Measurements from ENCODE around the gene LYRM9.
"Not testable (repeated sequence)": the region's sequence is repeated elsewhere in the genome, so short reads cannot be mapped to it uniquely, and the experiment has no call there.

The LYRM9 gene

GRCh38 chr17:27873746-27874145, 19.4 kb downstream of the LYRM9 start:
- DNase-seq (ENCODE audit: low read depth, low spot score): no peak

- no peak for DNase-seq (ENCODE audit: low read depth, low spot score)
These were observed 20.0 kb downstream of the LYRM9 start for GRCh38 chr17:27873211-27873610.

DNA sequence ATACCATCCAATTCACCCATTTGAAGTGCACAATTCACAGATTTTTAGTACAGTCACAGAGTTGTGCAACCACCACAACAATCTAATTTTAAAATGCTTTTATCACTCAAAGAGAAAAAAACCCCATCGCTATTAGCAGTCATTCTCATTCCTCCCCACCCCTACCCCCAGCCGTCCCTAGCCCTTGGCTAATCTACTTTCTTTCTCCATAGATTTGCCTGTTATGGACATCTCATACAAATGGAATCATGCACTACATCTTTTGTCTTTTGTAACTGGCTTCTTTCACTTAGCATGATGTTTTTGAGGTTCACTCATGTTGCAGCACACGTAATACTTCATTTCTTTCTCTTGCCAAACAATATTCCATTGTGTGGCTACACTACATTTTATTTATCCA, 20.4 kb downstream of the LYRM9 start:
- DNase-seq (ENCODE audit: low read depth, low spot score): no peak

DNA sequence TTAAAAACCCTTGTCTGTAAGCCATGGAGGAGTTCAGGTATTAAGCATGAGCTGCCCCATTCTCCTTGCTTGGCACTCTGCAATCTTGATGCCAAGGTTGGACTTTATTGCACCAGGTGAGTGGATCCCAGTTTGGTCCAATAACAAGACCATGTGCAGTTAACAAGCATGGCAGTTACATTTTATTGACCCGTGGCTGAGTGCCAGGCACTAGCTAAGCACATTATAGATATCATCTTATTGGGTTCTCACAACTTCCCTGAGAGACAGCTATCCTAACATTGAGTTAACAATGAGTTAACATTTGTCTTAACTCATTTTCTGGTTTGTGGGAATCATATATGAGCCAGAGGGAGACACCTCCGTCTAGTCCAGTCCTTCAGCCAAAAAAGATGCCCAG, 21.8 kb downstream of the LYRM9 start:
- DNase-seq (ENCODE audit: low read depth, low spot score): no peak

- no peak for DNase-seq (ENCODE audit: low read depth, low spot score)
These were observed 22.8 kb downstream of the LYRM9 start for GRCh38 chr17:27870345-27870744.

- no peak for DNase-seq (ENCODE audit: low read depth, low spot score)
These were observed 24.6 kb downstream of the LYRM9 start for GRCh38 chr17:27868565-27868964.

DNA sequence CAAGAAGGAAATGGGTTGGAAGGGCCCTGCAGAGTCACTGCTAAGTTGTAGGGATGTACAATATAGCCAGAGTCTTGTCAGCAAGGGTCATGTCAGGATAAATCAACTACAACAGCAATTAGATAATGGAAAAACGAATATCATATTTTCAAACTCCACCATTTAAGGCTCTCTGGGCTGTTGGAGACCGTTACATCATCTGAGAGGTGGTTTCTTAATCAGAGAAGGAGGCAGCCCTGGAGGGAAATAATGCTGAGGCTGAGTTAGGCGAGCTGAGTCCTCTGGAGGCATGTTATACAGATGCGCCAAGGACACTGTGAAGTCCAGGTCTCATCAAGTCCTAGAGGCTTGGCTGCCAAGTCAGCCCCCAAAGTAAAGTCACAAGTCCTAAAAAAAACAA, 30.3 kb downstream of the LYRM9 start:
- DNase-seq (ENCODE audit: low read depth, low spot score): no peak

DNA sequence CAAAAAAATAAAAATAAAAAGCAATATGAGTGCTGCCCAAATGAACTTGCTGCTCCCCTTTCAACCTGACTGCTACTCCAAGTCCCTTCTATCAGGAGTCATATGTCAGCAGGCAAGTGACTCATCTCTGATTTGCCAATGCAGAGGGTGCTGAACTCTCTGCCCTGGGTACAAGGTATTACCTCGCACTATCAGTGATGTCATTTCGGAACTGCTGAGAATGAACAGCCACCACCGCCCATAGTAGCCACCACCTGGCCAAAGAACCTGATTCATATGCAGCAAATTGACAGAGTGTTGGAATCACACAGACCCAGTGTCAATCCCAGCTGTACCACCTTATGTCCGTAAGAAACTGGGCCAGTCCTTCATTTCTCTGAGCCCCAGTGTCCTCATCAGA, 31.2 kb downstream of the LYRM9 start:
- DNase-seq (ENCODE audit: low read depth, low spot score): no peak

DNA sequence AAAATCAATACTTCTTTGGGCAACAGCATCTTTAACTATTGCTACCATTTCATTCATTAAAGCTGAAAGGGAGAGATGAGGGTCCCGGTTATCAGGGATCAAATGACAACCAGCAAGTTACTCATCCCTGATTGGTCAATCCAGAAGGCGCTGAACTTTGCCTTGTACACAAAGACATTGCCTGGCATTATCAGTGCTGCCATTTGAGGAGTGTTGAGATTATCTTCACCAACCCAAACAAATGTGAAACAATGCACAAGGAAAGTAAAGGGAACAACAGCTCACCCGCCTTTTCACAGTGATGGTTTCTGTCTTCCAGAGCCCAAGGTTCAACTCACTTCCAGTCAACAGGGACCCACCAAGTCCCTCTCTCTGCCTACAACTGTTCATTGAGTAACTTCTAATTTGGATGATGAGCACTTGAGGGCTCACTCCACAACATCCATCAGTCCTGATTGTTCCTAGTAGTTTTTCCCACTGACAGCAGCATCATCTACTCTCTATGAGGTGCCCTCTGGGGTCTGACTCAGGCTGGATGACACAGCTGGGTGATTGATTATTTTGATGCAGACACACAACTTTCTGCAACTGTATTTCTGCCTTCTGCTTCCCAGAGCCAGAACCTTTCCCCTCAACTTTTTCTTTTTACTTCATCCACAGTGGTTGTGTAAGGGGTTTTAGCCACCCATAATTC, 32.0 kb downstream of the LYRM9 start:
- DNase-seq (ENCODE audit: low read depth, low spot score): no peak

- DNase-seq (ENCODE audit: low read depth, low spot score): no peak
These were observed 34.4 kb downstream of the LYRM9 start for GRCh38 chr17:27858621-27859305.

GRCh38 chr17:27856676-27857432, 36.3 kb downstream of the LYRM9 start:
- no peak for DNase-seq (ENCODE audit: low read depth, low spot score)

- DNase-seq (ENCODE audit: low read depth, low spot score): no peak
These were observed 37.7 kb downstream of the LYRM9 start for GRCh38 chr17:27855454-27855853.

DNA sequence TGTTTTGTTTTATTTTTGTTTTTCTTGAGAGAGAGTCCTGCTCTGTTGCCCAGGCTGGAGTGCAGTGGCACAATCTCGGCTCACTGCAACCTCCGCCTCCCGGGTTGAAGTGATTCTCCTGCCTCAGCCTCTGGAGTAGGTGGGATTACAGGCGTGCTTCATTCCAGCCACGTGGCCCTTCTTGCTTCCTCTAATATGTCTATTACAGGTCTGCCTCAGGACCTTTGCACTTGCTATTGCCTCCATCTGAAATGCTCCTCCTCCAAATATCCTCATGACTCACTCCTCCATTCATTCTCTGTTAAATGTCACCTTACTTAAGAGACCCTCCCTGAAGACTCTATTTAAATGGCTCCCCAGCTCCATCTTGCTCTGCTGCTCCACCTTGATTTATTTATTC, 39.0 kb downstream of the LYRM9 start:
- DNase-seq (ENCODE audit: low read depth, low spot score): no peak

GRCh38 chr17:27853091-27853490, 40.1 kb downstream of the LYRM9 start:
- no peak for DNase-seq (ENCODE audit: low read depth, low spot score)

- no peak for DNase-seq (ENCODE audit: low read depth, low spot score)
These were observed 43.5 kb downstream of the LYRM9 start for GRCh38 chr17:27849474-27850185.

DNA sequence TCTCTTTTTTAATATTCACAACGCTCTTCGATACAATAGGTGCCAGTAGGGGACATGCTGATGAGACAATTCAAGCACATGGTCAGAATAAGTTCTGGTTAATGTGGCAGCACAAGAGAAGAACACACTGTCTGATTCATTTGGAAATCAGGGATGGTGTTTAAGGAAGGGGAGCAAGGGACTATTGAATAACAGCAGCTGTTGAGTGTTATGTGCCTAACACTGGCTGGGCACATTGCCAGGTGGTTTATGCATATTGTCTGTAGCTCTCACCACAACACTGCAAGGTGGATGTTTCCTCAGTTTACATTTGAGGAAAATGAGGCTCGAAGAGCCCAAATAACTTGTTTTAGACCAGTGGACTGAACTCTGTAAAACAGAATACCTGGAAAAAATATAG, 44.2 kb downstream of the LYRM9 start:
- no peak for DNase-seq (ENCODE audit: low read depth, low spot score)

- DNase-seq (ENCODE audit: low read depth, low spot score): not testable (repeated sequence)
These were observed 46.3 kb downstream of the LYRM9 start for GRCh38 chr17:27846808-27847307.

DNA sequence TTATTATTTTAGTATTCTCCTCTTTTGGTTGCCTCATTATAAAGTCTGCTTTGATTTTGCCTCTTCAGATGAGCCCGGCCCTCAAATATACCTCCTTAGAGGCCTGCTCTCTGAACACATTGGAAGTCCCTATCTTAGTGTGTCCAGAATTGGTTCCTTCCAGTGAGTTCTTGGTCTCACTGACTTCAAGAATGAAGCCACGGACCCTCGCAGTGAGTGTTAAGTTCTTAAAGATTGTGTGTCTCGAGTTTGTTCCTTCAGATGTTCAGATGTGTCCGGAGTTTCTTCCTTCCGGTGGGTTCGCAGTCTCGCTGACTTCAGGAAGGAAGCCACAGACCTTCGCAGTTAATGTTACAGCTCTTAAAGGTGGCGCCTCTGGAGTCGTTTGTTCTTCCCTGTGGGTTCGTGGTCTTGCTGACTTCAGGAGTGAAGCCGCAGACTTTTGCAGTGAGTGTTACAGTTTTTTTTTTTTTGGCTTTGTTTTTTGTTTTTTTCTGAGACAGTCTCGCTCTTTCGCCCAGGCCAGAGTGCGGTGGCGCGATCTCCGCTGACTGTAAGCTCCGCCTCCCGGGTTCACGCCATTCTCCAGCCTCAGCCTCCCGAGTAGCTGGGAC, 47.0 kb downstream of the LYRM9 start:
- DNase-seq (ENCODE audit: low read depth, low spot score): no peak

DNA sequence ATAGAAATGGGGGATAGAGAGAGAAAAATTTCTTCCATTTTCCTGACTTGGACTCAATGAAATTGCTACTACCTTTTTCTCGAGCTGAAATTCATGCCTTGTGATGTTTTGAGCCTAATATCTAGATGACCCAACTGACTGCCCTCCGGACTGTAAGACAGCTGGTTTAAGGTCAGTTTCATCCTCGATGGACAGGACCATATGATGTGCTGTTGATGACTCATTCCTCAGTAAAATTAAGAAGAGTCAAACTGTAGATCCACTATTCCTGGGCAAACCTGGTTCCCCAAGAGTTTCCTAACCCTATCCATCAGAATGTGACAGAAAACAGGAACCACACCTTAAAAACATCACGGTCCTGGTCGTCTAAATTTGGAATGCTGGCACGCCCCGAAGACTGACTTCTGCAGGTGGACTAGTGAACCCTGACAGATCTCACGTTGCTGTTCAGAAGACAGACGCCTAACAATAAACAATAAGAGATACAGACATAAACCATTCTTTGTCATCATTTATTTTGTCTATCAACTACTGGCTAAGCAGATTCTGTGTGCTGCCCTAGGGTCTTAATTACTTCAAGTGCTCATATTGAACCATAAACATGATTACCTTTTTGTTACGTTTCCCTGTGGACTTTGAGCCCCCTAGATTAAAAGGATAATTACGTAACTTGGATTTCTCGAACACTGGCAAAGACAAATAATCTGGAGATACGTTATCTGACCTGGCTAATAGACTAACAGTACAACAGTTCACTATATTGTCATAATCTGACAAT, 47.7 kb downstream of the LYRM9 start:
- no peak for DNase-seq (ENCODE audit: low read depth, low spot score)

DNA sequence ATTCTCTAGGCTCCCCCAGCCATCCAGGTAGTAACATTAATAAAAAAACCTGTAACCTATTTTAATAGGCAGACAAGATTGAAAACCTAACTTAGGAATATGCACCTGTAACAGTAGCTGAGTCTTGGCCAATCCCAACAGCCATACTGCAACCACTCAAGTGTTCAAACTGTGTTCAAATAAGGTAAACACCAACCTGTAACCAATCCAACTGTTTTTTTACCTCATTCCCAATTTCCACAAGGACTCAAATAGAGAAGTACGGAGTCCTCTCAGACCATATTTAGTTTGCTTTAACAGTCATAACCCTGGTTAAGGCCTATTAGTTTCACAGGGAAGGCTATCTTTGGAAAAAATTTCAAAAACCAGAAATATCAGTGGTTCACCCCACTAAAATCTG, 52.5 kb downstream of the LYRM9 start:
- DNase-seq (ENCODE audit: low read depth, low spot score): no peak

- DNase-seq (ENCODE audit: low read depth, low spot score): not testable (repeated sequence)
These were observed 52.8 kb downstream of the LYRM9 start for GRCh38 chr17:27840406-27840678.

Data from activated CD4-positive, CD25-positive, alpha-beta regulatory T cell treated with anti-CD3 and anti-CD28 coated beads, Interleukin-2, amount 50 U/mL, for 16 hours (primary cell).